Aorta (tissue), 5 donors: Measurements from ENCODE around the gene BPHL. TPM values are rescaled to one million over a fixed set of nuclear protein-coding genes. Genes with fewer than 3 reads are reported as not detected.

Experiments used
- ATAC-seq: fragments of 200-7000 bp; cut with Tn5 transposase; one replicate; pipeline ENCODE4 v1.9.1; 2022; ENCODE audit warnings: moderate library complexity; ENCODE audit not compliant: low FRiP score
- DNase-seq, 2 donors: peaks; one replicate each; pipeline ENCODE4 v3.0.0-alpha.2; 2020
- H3K27ac ChIP-seq, 2 donors: one replicate each; pipeline ENCODE4 v1.5.1; 2013; ENCODE audit warnings: low read length in 2 of 2, mild to moderate bottlenecking in 2 of 2, moderate library complexity in 2 of 2, control low read depth in 1 of 2, inconsistent platforms in 1 of 2, low read depth in 1 of 2
- H3K27me3 ChIP-seq, 2 donors: one replicate each; pipeline ENCODE4 v1.6.1; 2013; ENCODE audit warnings: control low read depth in 1 of 2, low read length in 1 of 2, mild to moderate bottlenecking in 1 of 2, moderate library complexity in 1 of 2; ENCODE audit not compliant: insufficient read depth in 2 of 2, control insufficient read depth in 1 of 2
- H3K36me3 ChIP-seq, 2 donors: one replicate each; pipeline ENCODE4 v1.6.1; 2013; ENCODE audit warnings: control low read depth in 1 of 2, low read length in 1 of 2, mild to moderate bottlenecking in 1 of 2; ENCODE audit not compliant: insufficient read depth in 2 of 2, control insufficient read depth in 1 of 2
- H3K4me1 ChIP-seq, 2 donors: one replicate each; pipeline ENCODE4 v1.6.1; 2013; ENCODE audit warnings: low read length in 2 of 2, control low read depth in 1 of 2, mild to moderate bottlenecking in 1 of 2, moderate library complexity in 1 of 2; ENCODE audit not compliant: insufficient read depth in 2 of 2, control insufficient read depth in 1 of 2
- H3K4me3 ChIP-seq, 2 donors: one replicate each; pipeline ENCODE4 v1.5.1; 2013; ENCODE audit warnings: low read length in 2 of 2, control low read depth in 1 of 2, mild to moderate bottlenecking in 1 of 2
- H3K9me3 ChIP-seq: one replicate; pipeline ENCODE4 v1.6.1; 2013; ENCODE audit warnings: mild to moderate bottlenecking, low read length; ENCODE audit not compliant: control insufficient read depth
- WGBS, 2 donors: extraction: QIAGEN DNeasy Blood & Tissue Kit; methylation state at CpG; one replicate each; pipeline ENCODE4 v1.1.7; 2013; 5-methylcytosine and 5-hydroxymethylcytosine counted together
- intact Hi-C, 2 donors: fragments of 100-400 bp; cut with DNase I; formaldehyde crosslinking; loops; one replicate each; pipeline versions ENCODE4 v1.14.2 to v1.15.0; 2022
- polyA plus RNA-seq, 2 donors: library from polyadenylated mRNA; stranded (reverse); fragments of 200-250 nt; gene quantifications; one replicate each; pipeline ENCODE4 v1.2.3, GENCODE V29; 2013
- total RNA-seq, 2 donors: library from RNA; stranded (reverse); fragmentation: NEBNext Ultra II Directional; extraction: Animal tissue kit (Norgen Biotek cat#: 25700); gene quantifications; one replicate each; pipeline ENCODE4 v1.2.1, GENCODE V29; 2021
- donor health status: healthy with polysubstance abuse.
- donor health status: Bipolar disorder and iron deficiency.
- donor health status: DM: no; HTN: no; CAD: no.
- donor health status: DM: no; HTN: no; CAD: no.
- donor health status: DM: yes; HTN: yes; CAD: no.

The BPHL gene
- total and polyA plus RNA-seq, 4 donors: 6.4 to 18.7 (median 15.4) TPM

GRCh38 chr6:3139090-3139903 is 20.8 kb downstream of the BPHL start:
- peak in 1 of 2 donors; percentile 84 for DNase-seq
- WGBS, 2 donors: 82 to 83% methylated on average over 14 of the region's 14 CpGs
- Histone ChIP-seq H3K9me3 (no peaks in the 10 kb centered on the region), H3K4me3 (no peak overlapping the region), H3K4me1 (no peaks in the 10 kb centered on the region), H3K36me3 (peaks cover 2 to 3% of the 10 kb centered on the region in 2 donors), H3K27me3 (no peaks in the 10 kb centered on the region), H3K27ac (no peak overlapping the region)
- intact Hi-C loops: no loop called here
- peak; percentile 73 for ATAC-seq

GRCh38 chr6:3140201-3140600 is 21.7 kb downstream of the BPHL start:
- DNase-seq: no peak
- Histone ChIP-seq H3K27me3 (no peaks in the 10 kb centered on the region), H3K36me3 (peaks cover 2 to 3% of the 10 kb centered on the region in 2 donors), H3K4me3 (no peak overlapping the region), H3K27ac (no peak overlapping the region), H3K4me1 (no peaks in the 10 kb centered on the region), H3K9me3 (no peaks in the 10 kb centered on the region)
- ATAC-seq: no peak
- intact Hi-C loops: no loop called here
- 91 to 93% methylated on average over 20 of the region's 20 CpGs for whole genome bisulfite sequencing, 2 donors

- peaks cover 2 to 3% of the 10 kb centered on the region in 2 donors for H3K36me3 ChIP-seq
- DNase-seq (no peak), ATAC-seq (no peak)
- no peak overlapping the region for H3K27ac ChIP-seq
- H3K4me3 ChIP-seq: no peak overlapping the region
- intact Hi-C loops: no loop called here
- H3K4me1 ChIP-seq: no peaks in the 10 kb centered on the region
- no peaks in the 10 kb centered on the region for H3K9me3 ChIP-seq
- no peaks in the 10 kb centered on the region for H3K27me3 ChIP-seq
These were observed 24.0 kb downstream of the BPHL start for GRCh38 chr6:3142536-3142935.

GRCh38 chr6:3143158-3143557 is 24.6 kb downstream of the BPHL start:
- DNase-seq (no peak), ATAC-seq (no peak)
- WGBS, 2 donors: 69 to 82% methylated on average over 6 of the region's 6 CpGs
- Histone ChIP-seq H3K4me3 (no peak overlapping the region), H3K4me1 (no peaks in the 10 kb centered on the region), H3K27ac (no peak overlapping the region), H3K27me3 (no peaks in the 10 kb centered on the region), H3K36me3 (peaks cover 2 to 3% of the 10 kb centered on the region in 2 donors), H3K9me3 (no peaks in the 10 kb centered on the region)
- intact Hi-C loops: no loop called here

GRCh38 chr6:3144571-3144970 is 26.1 kb downstream of the BPHL start:
- ATAC-seq (no peak), DNase-seq (no peak)
- 81 to 84% methylated on average over 8 of the region's 8 CpGs for WGBS, 2 donors
- H3K9me3 ChIP-seq: no peaks in the 10 kb centered on the region
- H3K27ac ChIP-seq: no peak overlapping the region
- H3K27me3 ChIP-seq: no peaks in the 10 kb centered on the region
- intact Hi-C loops: no loop called here
- no peak overlapping the region for H3K4me3 ChIP-seq
- H3K36me3 ChIP-seq: peaks cover 0 to under 1% of the 10 kb centered on the region in 2 donors
- H3K4me1 ChIP-seq: no peaks in the 10 kb centered on the region

- Histone ChIP-seq H3K4me1 (no peaks in the 10 kb centered on the region), H3K4me3 (no peak overlapping the region), H3K27ac (no peak overlapping the region), H3K9me3 (no peaks in the 10 kb centered on the region), H3K27me3 (no peaks in the 10 kb centered on the region), H3K36me3 (no peaks in the 10 kb centered on the region)
- intact Hi-C loops: no loop called here
- WGBS, 2 donors: 83 to 90% methylated on average over 6 of the region's 6 CpGs
- ATAC-seq (no peak), DNase-seq (no peak)
These were observed 29.6 kb downstream of the BPHL start for GRCh38 chr6:3147914-3148757.

- no peak overlapping the region for H3K27ac ChIP-seq
- no peaks in the 10 kb centered on the region for H3K9me3 ChIP-seq
- ATAC-seq (no peak), DNase-seq (no peak)
- H3K4me3 ChIP-seq: no peak overlapping the region
- no peaks in the 10 kb centered on the region for H3K4me1 ChIP-seq
- 42 to 63% methylated on average over 5 of the region's 5 CpGs for WGBS, 2 donors
- H3K36me3 ChIP-seq: no peaks in the 10 kb centered on the region
- no peaks in the 10 kb centered on the region for H3K27me3 ChIP-seq
- intact Hi-C loops: no loop called here
These were observed 33.2 kb downstream of the BPHL start for GRCh38 chr6:3151691-3152090.

GRCh38 chr6:3152689-3153088 is 34.2 kb downstream of the BPHL start:
- H3K27ac ChIP-seq: no peak overlapping the region
- no peaks in the 10 kb centered on the region for H3K36me3 ChIP-seq
- no peak overlapping the region for H3K4me3 ChIP-seq
- H3K27me3 ChIP-seq: peaks cover 0 to 2% of the 10 kb centered on the region in 2 donors
- intact Hi-C loops: no loop called here
- H3K9me3 ChIP-seq: no peaks in the 10 kb centered on the region
- ATAC-seq: no peak
- DNase-seq: no peak
- WGBS, 2 donors: 89 to 92% methylated on average over 3 of the region's 3 CpGs
- H3K4me1 ChIP-seq: no peaks in the 10 kb centered on the region
